HT-29 (cell line): ENCODE measurements around the gene KRT83. TPM values are rescaled to one million over a fixed set of nuclear protein-coding genes. Genes with fewer than 3 reads are reported as not detected.

Experiments used
- DNase-seq: peaks from one replicate; pipeline ENCODE4 v3.0.0-alpha.2; 2015; ENCODE audit warnings: low spot score
- total RNA-seq: library from RNA; depleted of rRNA; stranded (reverse); fragments of >200 nt; shearing (Covaris generic); gene quantifications from 2 replicates; pipeline ENCODE4 v1.2.3, GENCODE V29; 2014; rRNA removed

The KRT83 gene
- total RNA-seq: 0.10 and 0.94 TPM in 2 replicates

- DNase-seq: no peak
These were observed at the start of gene KRT83 for GRCh38 chr12:52320784-52321400. TSS of gene KRT83 (minus strand) at chr12:52321398. CDS start at chr12:52321335, 63 bp downstream.

- no peak for DNase-seq
These were observed 48.6 kb upstream of the KRT83 start for GRCh38 chr12:52369809-52370208.

DNA sequence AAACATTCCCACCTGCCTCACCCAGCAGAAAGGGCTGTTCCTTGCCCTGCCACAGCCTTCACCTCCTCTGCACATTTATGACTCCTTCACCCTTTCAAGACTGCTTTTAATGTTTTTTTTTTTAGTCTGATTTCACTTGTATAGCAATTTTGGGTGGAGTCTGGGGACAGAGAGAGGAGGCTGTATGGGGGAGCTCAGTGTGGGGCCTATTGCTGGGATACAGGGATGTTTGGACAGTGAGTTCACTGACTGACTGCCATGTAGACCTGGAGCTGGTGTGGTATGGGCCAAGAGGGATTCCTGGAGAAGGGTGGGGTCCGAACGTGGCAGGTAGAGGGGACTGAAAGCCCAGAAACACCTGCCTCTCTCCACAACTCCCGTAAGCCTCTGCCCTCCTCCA lies 48.0 kb upstream of the KRT83 start:
- no peak for DNase-seq

DNA sequence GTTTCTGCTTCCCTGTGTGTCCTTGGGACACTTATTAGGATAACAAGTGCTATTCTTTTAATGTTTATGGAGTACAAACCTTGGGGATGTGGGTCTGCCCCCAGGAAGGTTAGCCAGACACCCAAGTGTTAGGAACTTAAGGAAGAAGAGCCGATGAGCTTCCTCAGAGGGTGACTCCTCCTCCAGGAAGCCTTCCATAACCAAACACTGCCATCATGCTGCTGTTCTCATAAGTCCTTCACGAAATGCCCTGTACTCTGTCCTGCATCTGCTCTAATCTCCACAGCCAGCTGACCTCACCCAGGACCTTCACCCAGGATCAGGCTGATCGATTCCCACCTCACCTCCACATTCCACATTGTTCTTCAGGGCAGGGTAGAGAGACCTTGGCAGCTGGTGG lies 47.3 kb upstream of the KRT83 start:
- no peak for DNase-seq

DNA sequence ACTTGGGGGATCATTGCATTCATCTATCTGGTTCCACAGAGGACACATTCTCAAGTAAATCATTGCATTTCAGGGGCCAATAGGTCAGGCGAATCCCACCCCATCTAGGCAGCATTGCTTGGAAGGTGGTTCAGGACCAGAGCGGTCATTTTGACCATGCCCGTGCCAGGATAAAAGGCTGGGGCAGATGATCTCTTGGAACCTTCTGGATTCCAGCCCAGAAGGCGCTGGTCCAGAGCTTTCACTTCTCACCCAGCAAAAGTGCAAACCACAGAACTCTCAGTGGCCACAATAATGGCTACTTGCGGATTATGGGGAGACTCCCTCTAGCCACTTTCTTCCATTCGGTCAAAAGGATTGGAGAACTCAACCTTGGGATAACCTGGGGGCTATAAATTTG lies 46.7 kb upstream of the KRT83 start:
- DNase-seq: no peak

GRCh38 chr12:52366738-52367485 lies 45.7 kb upstream of the KRT83 start, which contains the start of gene KRT85:
TSS of gene KRT85 (minus strand) at chr12:52367481. CDS start at chr12:52367405, 76 bp downstream.
- no peak for DNase-seq

DNA sequence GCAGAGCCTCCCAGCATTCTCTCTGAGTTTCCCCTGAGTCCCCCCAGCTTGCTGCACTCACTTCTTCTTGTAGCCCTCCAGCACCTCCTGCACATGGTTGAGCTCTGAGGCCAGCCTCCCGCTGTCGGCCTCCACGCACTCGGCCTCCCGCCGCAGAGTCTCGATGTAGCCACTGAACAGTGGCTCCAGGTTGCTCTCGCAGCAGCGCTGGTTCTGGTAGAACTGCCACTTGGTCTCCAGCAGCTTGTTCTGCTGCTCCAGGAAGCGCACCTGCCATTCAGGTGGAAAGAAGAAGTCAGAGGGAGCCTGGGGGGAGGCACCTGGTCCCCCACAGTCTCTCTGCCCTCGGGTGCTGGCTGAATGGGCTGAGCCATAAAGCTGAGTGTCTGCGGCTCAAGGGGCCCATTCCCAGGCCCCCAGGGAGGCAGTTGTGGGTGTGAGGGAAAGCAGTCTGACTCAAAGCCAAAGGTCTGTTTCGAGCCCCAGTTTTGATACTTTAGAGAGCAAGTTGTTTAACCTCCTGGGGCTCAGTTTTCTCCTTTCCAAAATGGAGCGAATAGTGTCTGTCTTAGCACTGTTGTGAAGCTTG lies 43.8 kb upstream of the KRT83 start:
- DNase-seq: no peak

DNA sequence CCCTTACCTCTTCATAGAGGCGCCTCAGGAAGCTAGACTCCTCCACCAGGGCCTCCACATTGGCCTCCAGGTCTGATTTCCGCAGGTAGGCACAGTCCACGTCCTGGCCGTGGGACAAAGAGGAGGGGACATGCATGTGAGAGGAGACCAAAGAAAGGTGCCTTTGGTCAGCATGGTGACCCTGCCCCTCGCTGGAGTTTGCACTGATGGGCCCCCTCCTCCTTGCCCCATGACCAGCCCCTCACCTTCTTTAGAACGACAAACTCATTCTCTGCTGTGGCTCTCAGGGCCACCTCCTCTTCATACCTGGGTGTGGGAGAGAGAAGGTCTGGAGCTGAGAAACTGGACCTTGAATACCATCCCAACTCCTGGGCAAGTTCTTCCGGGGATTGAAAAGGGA lies 42.9 kb upstream of the KRT83 start:
- no peak for DNase-seq

- no peak for DNase-seq
These were observed 42.0 kb upstream of the KRT83 start for GRCh38 chr12:52363111-52363679.

- no peak for DNase-seq
These were observed 41.0 kb upstream of the KRT83 start for GRCh38 chr12:52362118-52362726.

DNA sequence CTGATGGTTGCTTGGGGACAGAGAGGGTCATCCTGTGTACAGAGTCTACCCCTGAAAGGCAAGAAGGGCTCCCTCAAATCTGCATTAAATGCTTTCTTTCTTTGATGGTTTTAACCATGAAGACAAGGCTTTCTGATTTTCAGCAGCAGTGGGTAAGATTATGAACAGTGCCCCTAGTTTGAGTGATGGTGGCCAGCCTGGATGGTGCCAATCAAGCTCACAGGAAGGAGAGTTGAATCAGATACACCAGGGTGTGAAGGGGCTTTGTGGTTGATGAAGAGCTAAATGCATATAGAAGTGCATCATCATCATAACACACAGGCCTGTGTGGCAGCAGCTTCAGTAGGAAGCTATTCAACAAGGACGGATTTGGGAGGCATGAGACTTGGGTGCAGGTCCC lies 40.4 kb upstream of the KRT83 start:
- no peak for DNase-seq

DNA sequence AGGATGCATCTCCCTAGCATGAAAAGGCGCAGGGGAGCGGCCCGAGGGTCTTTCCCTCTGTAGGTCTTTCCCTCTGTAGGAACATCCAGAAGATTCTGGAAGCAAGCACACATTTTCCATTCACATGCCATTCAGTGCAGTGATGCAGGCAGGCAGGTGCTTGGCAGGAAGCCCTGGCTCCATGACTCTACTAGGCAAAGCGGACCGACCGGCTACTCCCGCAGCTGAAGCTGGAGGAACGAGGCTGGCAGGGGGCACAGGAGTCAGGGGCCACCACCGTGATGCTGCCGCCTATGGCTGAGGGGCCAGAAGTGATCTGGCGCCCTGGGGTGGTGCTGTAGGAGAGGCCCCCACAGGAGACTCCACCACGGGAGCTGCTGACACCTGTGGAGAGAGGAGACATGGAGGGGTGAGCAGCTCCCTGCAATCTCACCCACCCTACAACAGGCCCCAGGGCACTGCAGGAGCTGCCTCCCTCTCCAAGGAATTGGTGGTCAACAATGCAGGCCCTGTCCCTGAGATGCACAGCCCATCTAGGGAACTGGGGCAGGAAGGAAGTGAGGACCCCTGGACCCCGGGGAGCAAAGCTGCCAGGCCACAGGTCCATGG lies 39.6 kb upstream of the KRT83 start:
- DNase-seq: no peak

- DNase-seq: no peak
These were observed 39.0 kb upstream of the KRT83 start for GRCh38 chr12:52360106-52360662.

GRCh38 chr12:52359621-52360061 lies 38.4 kb upstream of the KRT83 start:
- DNase-seq: no peak

DNA sequence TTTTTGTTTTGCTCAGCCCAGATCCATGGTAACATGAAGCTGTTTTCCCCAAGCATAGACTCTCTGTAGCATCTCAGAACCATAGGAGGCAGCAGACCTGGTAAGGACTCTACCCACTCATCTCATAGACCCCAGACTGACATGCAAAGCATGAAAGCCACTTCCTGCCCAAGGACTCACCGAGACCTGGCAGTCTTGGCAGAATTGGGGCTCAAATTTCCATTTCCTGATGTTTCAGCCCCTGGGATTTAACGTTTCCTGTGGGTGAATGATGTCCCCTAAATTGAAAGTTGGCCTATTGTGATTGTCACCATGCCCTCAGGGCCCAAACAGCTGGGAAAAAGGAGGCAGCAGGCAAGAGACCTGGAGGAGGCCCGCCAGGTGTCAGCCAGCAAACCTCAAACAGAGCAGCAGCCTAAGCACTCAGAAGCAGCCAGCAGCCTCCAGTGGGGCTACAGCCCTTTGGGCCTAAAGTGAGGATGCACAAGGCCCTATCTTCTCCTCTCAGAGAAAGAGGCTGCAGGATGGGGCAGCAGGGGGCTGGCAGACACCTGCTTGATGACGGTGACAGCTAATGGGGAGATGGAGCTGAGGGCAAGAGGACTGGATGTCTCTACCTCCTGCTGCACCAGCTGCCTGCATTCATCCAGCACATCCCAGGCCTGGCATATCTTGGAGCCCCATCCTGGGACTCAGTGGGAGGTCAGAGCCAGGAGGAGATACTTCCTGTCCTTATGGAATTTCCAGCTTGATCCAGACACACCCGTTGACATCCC lies 37.6 kb upstream of the KRT83 start:
- no peak for DNase-seq

DNA sequence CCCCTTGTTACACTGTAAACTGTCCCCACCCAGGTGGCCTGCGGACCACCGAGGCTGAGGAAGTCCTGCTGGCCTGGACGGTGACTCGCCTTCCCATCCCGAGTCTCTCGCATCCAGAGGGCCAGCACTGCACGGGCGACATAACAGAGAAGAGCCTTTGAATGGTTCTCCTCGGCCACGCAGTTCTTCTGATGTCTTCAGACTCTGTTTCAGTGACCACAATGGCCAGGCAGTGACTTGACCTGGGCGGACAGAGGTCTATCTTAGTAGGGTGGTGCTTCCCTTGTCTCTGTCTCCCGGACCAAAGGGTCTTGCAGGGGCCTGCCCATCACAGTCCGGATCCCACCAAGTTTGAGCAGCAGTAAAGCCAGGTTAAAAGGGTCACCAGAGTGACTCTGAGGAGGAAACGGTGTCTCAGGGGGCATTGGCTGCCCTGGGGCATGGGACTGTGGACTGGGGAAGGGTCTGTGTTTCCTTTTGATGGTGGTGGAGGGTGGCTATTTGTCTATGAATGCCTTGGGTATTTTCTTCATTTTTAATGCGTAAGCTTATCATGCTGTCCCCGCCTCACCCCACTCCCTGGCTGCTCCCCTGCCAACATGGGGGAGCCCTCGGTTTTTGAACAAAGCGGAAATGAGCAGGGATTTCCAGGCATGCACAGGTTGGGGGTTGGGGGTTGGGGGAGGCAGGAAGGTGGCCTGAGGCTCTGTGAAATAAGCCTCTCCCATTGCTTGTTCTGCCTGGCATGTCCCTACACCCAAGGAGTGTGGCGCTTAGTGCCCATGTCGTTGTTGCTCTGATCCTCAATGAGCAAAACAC lies 35.8 kb upstream of the KRT83 start:
- no peak for DNase-seq

DNA sequence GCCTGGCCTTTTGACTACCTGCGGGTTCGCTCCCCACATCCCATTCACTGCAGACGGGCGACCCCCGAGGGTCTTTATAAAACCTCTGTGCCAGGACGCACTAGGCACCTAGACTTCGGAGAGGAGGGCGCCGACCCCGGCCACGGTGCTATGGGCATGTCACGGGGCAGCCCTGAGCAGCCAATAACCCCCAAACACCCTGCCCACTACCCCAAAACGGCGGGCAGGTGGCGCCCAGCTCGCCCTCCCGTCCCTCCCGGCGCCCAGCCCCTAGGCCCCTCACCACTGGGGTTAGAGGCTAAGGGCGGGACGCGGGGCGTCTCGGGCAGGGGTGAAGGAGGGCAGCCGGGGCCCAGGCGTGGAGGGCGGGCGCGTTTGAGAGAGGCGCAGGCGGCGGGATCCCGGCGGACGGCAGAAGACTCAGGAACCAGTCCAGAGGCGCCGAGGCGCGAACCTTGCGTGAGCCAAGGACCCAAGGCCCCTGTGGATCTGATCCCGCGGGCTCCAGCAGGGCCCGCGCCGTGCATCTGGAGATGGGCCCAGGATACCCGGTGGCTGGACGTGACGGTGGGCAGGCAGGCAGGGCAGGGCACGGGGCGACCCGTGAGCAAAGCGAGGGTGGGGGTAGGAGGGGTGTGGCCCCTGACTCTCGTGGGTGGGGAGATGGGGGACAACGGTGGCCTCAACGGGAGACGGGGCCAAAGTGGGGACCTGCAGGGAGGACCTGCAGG lies 35.0 kb upstream of the KRT83 start:
- no peak for DNase-seq

- DNase-seq: no peak
These were observed 34.0 kb upstream of the KRT83 start for GRCh38 chr12:52355176-52355575.

- DNase-seq: no peak
These were observed 33.0 kb upstream of the KRT83 start for GRCh38 chr12:52354200-52354599.
